DMS 273 (cell line): Measurements from ENCODE around the gene WFDC13.
A peak's percentile ranks its signal among the peaks of the same experiment; 100 is the strongest.
"Not testable (repeated sequence)": the region's sequence is repeated elsewhere in the genome, so short reads cannot be mapped to it uniquely, and the experiment has no call there.

Experiments used
- DNase-seq: peaks from one replicate; lab custom pipeline; 2025; ENCODE audit not compliant: unreplicated experiment; lab: John Stamatoyannopoulos, UW

Gene WFDC13, protein sequence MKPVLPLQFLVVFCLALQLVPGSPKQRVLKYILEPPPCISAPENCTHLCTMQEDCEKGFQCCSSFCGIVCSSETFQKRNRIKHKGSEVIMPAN

DNA sequence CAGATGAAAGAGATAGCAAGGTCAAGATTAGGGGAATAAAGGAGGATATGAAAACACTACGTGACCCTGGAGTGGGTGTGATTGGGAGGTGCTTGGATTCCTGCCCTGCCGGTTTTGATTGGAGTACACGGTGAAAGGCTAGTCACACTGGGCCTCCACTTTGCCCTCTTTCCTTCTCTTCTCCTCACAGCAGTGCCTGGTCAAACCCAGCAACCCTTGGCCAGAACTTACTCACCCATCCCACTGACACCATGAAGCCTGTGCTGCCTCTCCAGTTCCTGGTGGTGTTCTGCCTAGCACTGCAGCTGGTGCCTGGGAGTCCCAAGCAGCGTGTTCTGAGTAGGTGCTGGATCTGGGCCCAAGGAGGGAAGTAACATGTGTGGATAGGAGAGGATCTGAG, at the start of gene WFDC13:
Gene WFDC13, plus strand, starts transcription at position 166 of the 400 bp plus-strand sequence. Its CDS starts 86 bp downstream, at position 252.
- DNase-seq: peak; percentile 36

DNA sequence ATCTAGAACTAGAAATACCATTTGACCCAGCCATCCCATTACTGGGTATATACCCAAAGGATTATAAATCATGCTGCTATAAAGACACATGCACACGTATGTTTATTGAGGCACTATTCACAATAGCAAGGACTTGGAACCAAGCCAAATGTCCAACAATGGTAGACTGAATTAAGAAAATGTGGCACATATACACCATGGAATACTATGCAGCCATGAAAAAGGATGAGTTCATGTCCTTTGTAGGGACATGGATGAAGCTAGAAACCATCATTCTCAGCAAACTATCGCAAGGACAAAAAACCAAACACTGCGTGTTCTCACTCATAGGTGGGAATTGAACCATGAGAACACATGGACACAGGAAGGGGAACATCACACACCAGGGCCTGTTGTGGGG, 44.8 kb upstream of the WFDC13 start:
- not testable (repeated sequence) for DNase-seq

DNA sequence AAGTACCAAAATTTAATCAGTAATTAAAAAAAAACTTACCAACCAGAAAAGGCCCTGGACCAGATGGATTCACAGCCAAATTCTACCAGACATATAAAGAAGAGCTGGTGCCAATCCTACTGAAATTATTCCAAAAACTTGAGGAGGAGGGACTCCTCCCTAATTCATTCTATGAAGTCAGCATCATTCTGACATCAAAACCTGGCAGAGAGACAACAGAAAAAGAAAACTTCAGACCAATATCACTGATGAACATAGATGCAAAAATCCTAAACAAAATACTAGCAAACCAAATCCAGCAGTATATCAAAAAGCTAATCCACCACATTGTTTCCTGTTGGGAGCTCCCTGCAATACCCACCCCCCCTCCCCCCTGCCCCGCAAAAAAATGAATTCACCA, 31.7 kb upstream of the WFDC13 start, which contains the start of gene WFDC11:
Gene WFDC11, minus strand, starts transcription at position 101 of the 400 bp plus-strand sequence. CDS start 19,639 bp downstream, outside the sequence.
- no peak for DNase-seq

DNA sequence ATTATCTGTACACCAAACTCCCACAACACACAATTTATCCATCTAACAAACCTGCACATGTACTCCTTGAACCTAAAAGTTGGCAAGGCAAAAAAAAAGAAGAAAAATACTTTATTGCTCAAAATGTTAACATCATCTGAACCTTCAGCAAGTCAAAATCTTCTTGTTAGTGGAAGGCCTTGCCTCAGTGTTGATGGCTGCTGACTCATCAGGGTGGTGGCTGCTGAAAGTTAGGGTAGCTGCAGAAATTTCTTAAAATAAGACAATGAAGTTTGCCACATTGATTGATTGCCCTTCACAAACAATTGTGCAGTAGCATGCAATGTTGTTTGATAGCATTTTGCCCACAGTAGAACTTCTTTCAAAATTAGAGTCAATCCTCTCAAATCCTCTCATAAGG, 29.1 kb upstream of the WFDC13 start:
- no peak for DNase-seq

DNA sequence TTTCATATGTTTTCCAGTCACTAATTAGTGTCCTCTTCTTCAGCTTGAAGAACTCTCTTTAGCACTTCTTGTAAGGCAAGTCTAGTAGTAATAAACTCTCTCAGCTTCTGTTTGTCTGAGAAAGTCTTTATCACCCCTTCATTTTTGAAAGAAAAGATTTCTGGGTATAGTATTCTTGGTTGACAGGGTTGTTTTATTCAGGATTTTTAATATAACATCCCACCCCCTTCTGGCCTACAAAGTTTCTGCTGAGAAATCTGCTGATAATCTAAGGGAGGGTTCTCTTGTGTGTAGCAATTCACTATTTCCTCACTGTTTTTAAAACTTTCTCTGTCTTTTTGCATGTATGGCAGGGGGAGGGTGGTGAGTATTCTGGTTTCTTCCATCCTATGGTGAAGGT, 22.2 kb upstream of the WFDC13 start:
- DNase-seq: no peak

DNA sequence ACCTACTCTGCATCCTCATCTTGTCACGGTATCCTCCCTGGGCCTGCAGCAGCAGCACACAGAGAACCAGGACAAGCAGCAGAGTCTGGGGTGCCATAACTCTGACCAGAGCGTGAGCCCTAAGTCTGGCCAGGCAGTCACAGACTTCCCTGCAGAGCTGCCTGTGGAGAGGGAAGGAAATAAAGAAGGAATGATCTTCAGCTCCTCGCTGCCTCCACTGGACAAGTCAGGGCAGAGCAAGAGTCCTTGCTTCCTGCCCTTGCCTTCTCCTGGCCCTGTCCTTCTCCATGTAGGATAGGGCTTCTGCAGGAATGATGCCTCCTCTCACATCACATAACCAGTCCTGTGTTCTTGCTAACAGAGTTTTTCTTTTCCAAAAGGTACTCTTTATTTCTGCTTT, 15.9 kb upstream of the WFDC13 start:
- DNase-seq: peak; percentile 32

DNA sequence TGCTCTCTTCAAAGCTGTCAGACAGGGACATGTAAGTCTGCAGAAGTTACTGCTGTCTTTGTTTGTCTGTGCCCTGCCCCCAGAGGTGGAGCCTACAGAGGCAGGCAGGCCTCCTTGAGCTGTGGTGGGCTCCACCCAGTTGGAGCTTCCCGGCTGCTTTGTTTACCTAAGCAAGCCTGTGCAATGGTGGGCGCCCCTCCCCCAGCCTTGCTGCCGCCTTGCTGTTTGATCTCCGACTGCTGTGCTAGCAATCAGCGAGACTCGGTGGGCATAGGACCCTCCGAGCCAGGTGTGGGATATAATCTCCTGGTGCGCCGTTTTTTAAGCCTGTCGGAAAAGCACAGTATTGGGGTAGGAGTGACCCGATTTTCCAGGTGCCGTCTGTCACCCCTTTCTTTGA, 8.5 kb upstream of the WFDC13 start:
- DNase-seq: not testable (repeated sequence)

DNA sequence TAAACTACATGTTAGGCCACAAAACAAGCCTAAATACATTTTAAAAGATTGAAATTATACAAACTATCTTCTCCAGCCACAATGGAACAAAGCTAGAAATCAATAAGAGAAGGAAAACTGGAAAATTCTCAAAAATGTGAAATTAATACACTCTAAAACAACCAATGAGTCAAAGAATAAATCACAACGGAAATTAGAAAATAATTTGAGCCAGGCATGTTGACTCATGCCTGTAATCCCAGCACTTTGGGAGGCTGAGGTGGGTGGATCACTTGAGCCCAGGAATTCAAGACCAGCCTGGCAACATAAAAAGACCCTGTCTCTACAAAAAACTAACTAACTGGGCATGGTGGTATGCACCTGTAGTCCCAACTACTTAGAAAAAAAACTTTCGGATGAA, 6.3 kb upstream of the WFDC13 start:
- DNase-seq: no peak

DNA sequence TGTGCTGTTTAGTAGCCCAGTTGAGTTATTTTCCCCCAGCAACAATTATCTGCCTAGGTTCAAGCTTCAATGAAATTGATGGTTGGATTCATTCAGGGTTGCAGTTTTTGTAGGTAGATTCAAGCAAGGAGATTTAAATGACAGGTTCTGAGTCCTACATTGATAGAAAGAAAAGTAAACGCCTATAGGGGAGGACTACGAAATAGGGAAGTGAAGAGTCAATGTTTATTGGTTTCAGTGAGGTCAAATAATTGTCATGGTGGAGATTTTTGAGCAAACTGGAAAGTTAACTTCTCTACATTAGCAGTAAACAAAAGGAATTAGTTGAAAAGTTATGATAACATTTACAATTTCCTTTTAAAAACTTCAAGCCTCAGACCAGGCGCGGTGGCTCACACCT, 734 bp upstream of the WFDC13 start:
- no peak for DNase-seq

DNA sequence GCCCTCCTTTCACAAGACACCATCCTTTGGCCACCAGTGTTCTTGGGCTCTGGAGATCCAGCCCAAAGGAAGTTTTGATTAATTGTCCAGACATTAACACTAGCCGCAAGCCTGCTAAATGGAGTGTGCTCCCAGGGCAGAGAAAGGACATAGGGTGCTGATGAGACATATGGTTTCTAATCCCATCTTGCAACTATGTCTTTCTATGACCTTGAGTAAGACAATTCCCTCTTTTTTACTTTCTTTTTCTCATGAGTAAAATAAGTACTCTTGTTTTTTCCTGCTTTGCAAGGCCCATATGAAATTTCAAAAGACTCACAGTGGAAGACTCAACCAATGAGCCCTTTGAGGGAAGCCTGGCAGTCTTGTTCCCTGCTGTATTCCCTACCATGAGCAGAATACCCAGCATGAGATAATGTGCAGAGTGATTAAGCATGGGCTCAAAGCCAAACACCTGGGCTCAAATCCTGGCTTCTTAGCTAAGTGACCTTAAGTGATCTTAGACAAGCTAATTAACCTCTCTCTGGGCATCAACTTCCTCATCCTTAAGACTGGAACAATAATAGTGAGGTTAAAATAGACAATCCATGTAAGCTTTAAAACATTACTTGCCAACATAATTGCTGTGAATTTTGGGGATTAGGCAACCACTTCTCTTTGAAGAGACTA, 3.3 kb downstream of the WFDC13 start, which contains the start of gene WFDC10B:
Gene WFDC10B, minus strand, starts transcription at position 51 of the 669 bp plus-strand sequence. CDS start 19,027 bp downstream, outside the sequence.
- peak; percentile 70 for DNase-seq

DNA sequence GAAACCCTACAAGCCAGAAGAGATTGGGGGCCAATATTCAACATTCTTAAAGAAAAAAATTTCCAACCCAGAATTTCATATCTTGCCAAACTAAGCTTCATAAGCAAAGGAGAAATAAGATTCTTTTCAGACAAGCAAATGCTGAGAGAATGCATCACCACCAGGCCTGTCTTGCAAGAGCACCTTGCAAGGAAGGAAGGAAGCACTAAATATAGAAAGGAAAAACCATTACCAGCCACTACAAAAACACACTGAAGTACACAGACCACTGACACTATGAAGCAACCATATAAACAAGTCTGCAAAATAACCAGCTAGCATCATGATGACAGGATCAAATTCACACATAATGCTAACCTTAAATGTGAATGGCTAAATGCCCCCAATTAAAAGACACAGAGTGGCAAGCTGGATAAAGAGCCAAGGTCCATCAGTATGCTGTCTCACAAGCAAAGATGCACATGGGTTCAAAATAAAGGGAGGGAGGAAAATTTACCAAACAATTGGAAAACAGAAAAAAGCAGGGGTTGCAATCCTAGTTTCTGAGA, 14.4 kb downstream of the WFDC13 start:
- not testable (repeated sequence) for DNase-seq

DNA sequence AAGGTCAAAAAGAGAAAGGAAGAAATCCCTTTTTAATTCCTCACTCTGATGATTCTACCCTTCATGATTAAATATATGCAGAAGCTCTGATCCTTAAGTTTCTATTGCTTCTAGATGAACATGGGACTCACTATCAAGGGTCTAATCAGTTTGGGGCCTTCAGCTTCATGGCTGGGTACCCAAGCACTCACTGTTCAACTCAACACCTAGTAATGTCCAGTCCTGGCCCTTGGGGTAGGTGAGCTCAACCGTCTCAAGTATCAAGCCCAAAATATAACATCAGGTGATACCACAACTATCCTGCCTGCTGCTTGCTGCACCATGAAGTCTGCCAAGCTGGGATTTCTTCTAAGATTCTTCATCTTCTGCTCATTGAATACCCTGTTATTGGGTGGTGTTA, 20.2 kb downstream of the WFDC13 start, which contains the start of gene SPINT4:
Gene SPINT4, plus strand, starts transcription at position 301 of the 400 bp plus-strand sequence. Its CDS starts 21 bp downstream, at position 322.
- no peak for DNase-seq

DNA sequence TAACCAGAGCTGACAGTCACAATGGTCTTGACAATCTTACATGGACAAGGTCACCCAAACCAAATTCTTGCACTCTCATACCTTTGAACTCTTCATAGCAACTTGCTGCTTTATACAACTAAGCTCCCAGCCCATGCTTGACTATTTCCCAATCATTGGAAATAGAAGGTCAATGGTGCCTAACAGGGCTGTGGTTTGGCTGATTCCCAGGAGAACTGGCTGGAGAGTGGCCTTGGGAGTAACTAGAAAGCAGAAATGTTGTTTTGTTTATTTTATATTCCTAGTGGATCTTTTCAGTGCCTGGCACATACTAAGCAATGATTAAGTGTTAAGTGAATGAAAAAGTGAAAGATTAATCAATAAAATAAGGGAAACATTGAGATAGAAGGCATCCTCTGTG, 23.3 kb downstream of the WFDC13 start:
- no peak for DNase-seq

DNA sequence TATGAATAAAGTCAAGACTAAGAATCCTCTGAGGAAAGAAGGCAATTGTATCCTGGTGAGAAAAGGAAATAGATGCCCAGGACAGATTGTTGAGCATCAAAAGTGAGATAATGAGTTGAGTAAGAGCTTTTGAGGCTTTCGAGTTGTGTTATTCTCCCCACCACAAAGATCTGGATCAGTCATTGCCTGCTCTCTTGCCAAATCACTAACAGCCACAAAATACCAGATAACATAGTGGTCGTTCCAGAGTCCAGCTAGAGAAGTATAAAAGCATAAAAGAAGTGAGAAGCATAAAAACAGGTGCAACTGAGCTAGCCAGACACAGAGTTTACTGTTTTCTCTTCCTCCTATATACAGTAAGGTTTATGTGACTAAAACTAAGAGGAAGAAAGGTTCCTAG, 25.2 kb downstream of the WFDC13 start:
- no peak for DNase-seq

DNA sequence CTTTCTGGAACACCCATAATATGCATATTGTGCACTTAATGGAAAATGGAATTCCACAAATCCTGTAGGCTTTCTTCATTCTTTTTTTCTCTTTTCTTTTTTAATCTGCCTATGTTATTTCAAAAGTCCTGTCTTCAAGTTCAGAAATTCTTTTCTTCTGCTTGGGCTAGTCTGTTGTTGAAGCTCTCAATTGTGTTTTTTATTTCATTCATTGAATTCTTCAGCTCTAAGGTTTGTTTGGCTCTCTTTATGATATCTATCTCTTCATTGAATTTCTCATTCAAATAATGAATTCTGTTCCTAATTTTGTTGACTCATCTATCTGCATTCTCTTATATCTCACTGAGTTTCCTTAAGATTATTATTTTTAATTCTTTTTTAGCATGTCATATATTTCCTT, 30.4 kb downstream of the WFDC13 start:
- DNase-seq: no peak

DNA sequence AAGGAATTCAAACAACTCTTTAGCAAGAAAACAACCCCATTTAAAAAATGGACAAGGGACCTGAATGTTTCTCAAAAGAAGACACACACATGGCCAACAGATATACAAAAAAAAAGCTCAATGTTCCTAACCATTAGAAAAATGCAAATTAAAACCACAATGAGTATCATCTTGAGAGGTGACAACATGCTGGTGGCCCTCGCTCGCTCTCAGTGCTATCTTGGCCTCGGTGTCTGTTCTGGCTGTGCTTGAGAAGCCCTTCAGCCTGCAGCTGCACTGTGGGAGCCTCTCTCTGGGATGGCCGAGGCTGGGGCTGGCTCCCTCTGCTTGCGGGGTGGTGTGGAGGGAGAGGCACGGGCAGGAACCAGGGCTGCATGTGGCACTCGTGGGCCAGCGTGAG, 33.7 kb downstream of the WFDC13 start:
- DNase-seq: no peak

DNA sequence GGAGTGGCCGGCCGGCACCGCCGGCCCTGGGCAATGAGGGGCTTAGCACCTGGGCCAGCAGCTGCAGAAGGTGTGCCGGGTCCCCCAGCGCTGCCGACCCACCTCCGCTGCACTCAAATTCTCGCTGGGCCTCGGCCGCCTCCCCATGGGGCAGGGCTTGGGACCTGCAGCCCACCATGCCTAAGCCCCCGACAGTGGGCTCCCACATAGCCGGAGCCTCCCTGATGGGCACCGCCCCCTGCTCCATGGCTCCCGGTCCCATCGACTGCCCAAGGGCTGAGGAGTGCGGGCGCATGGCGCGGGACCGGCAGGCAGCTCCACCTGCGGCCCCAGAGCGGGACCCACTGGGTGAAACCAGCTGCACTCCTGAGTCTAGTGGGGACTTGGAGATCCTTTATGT, 34.1 kb downstream of the WFDC13 start:
- no peak for DNase-seq

DNA sequence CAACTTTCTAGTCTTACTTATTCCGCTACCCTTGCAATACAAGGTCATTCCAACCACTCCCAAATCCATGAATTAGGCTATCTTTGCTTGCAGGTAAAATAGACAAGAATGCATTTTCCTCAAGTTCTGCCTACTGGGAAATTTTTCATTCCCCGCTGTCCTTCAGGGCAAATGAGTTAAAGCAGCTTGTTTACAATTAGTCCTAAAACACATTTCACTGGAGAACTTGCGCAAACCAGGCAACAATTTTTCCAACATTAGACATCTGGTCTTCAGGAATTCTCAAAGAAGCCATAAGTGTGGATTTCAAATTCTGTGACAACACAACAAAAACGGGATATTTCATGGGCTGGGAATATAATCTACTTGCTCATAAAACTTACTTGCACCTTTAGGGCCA, 40.8 kb downstream of the WFDC13 start:
- DNase-seq: no peak

DNA sequence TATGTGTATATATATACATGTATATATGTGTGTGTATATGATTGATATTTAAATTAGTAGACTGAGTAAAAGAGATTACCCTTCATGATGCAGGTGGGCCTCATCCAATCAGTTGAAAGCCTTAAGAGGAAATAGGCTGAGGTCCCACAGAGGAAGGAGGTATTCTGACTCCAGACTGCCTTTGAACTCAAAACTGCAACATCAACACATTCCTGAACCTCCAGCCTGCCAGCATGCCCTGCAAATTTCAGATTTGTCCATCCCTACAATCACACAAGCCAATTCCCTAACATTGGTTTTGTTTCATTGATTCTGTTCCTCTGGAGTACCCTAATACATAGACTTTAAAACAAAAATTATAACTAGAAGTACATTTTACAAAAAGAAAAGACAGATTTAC, 43.2 kb downstream of the WFDC13 start:
- no peak for DNase-seq

DNA sequence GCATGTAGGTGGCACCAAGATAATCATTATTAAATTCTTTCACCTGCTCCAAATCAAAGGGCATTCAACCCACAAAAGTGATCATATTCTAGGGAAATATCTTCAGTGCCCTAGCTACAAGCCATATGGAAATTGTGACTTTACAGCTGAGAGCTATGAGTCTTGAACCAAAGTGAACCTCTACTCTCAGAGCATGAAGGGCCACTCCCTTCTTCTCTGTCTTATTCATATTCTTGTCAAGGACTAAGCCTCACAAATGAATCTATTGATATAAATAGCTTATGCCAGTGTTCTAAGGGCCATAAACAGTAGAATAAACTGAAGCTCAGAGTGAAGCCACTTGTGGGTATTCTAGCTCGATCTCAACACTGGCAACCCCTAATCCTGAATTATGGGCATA, 49.9 kb downstream of the WFDC13 start:
- DNase-seq: no peak

DNA sequence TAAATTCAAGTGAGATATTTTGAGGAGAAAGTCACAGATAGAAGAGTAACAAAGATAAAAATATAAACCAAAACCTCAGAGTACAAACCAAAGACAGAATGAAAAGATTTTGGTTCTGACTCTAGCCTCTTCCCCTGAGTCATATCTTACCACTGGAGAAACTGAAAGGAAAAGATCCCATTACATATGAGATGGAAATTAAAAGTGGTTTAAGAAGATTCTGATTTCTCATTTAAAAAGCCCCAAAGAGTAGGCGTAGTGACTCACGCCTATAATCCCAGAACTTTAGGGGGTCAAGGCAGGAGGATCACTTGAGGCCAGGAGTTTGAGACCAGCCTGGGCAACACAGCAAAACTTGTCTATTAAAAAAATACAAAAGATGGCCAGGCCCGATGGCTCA, 50.9 kb downstream of the WFDC13 start:
- no peak for DNase-seq

DNA sequence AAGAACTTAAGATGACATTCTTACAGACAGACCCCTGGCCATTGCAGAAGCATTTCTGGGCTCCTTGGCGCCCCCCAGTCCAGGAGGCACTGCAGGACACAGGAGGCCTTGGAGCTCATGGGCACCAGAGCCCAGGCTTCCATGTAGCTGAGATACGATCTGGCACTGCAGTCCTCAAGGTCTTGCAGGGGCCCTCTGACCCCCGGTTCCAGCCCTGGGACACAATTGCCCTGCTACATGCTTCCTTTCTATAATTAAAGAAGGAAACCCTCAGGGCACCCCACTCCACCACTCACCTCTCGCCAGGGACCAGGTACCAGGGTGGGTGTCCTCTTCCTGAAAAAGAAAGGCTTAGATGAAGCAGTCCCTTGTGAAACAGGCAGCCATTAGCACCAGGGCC, 56.3 kb downstream of the WFDC13 start:
- DNase-seq: no peak
